Osteocyte (in vitro differentiated cells): ENCODE data around the gene BCL7B. TPM values are rescaled to one million over a fixed set of nuclear protein-coding genes. Genes with fewer than 3 reads are reported as not detected.
"Not testable (repeated sequence)": the region's sequence is repeated elsewhere in the genome, so short reads cannot be mapped to it uniquely, and the experiment has no call there.

ENCODE experiments used
- DNase-seq: peaks from one replicate; pipeline ENCODE4 v3.0.0; 2021; ENCODE audit warnings: mixed read lengths; ENCODE audit not compliant: unreplicated experiment; ENCODE audit errors: extremely low spot score
- H3K27ac Mint-ChIP-seq: one replicate; pipeline ENCODE4 v1.8.0; 2021; ENCODE audit warnings: mild to moderate bottlenecking, mixed read lengths; ENCODE audit not compliant: unreplicated experiment
- H3K27me3 Mint-ChIP-seq: one replicate; pipeline ENCODE4 v1.8.0; 2021; ENCODE audit warnings: mixed read lengths; ENCODE audit not compliant: unreplicated experiment
- H3K36me3 Mint-ChIP-seq: one replicate; pipeline ENCODE4 v1.8.0; 2021; ENCODE audit warnings: mixed read lengths; ENCODE audit not compliant: unreplicated experiment
- H3K4me1 Mint-ChIP-seq: one replicate; pipeline ENCODE4 v1.8.0; 2021; ENCODE audit warnings: mixed read lengths; ENCODE audit not compliant: unreplicated experiment
- H3K4me3 Mint-ChIP-seq: one replicate; pipeline ENCODE4 v1.8.0; 2021; ENCODE audit warnings: mild to moderate bottlenecking, moderate library complexity, mixed read lengths; ENCODE audit not compliant: unreplicated experiment
- H3K9me3 Mint-ChIP-seq: one replicate; pipeline ENCODE4 v1.8.0; 2021; ENCODE audit warnings: mixed read lengths; ENCODE audit not compliant: unreplicated experiment
- CTCF ChIP-seq: fragments of 200-600 bp; sonication (generic); IDR thresholded peaks from 2 replicates; pipeline ENCODE4 v1.5.0; 2021; ENCODE audit warnings: antibody characterized with exemption, mild to moderate bottlenecking, moderate library complexity
- total RNA-seq: library from RNA; stranded (reverse); gene quantifications from 2 replicates; pipeline ENCODE4 v1.2.1, GENCODE V29; 2021

The BCL7B gene
- total RNA-seq, 1 donor from 2014 or later = 41.8 TPM

GRCh38 chr7:73555411-73555982, 2.0 kb downstream of the BCL7B start:
- no peak for DNase-seq
- no peaks in the 10 kb centered on the region for H3K9me3 Mint-ChIP-seq
- H3K4me3 Mint-ChIP-seq = peak overlapping the region; percentile 80

GRCh38 chr7:73550093-73550492, 7.4 kb downstream of the BCL7B start:
- H3K9me3 Mint-ChIP-seq, H3K27me3 Mint-ChIP-seq, H3K4me1 Mint-ChIP-seq, DNase-seq, H3K27ac Mint-ChIP-seq, H3K4me3 Mint-ChIP-seq: not testable (repeated sequence)
- H3K36me3 Mint-ChIP-seq = peaks cover 20% of the 10 kb centered on the region

More at GRCh38 chr7:73555411-73555982, 2.0 kb downstream of the BCL7B start:
- Mint-ChIP-seq H3K4me1 (peaks cover 33% of the 10 kb centered on the region), H3K27ac (peak overlapping the region; percentile 79), H3K36me3 (peaks cover 7% of the 10 kb centered on the region), H3K27me3 (no peaks in the 10 kb centered on the region)
- TF ChIP-seq CTCF = no peak

GRCh38 chr7:73549176-73549575, 8.3 kb downstream of the BCL7B start:
- no peaks in the 10 kb centered on the region for H3K4me1 Mint-ChIP-seq
- H3K36me3 Mint-ChIP-seq = peaks cover 20% of the 10 kb centered on the region
- H3K27ac Mint-ChIP-seq = no peak overlapping the region
- no peak for TF ChIP-seq CTCF
- no peak for DNase-seq
- no peak overlapping the region for H3K4me3 Mint-ChIP-seq
- H3K9me3 Mint-ChIP-seq = no peaks in the 10 kb centered on the region
- H3K27me3 Mint-ChIP-seq = no peaks in the 10 kb centered on the region

- H3K27ac Mint-ChIP-seq = no peak overlapping the region
- no peaks in the 10 kb centered on the region for H3K27me3 Mint-ChIP-seq
- H3K9me3 Mint-ChIP-seq = no peaks in the 10 kb centered on the region
- H3K4me3 Mint-ChIP-seq = no peak overlapping the region
- H3K4me1 Mint-ChIP-seq = no peaks in the 10 kb centered on the region
- peaks cover 27% of the 10 kb centered on the region for H3K36me3 Mint-ChIP-seq
- no peak for TF ChIP-seq CTCF
- DNase-seq = no peak
Measured at GRCh38 chr7:73547841-73548240, 9.6 kb downstream of the BCL7B start.

- no peaks in the 10 kb centered on the region for H3K27me3 Mint-ChIP-seq
- DNase-seq = no peak
- H3K36me3 Mint-ChIP-seq = peaks cover 39% of the 10 kb centered on the region
- no peak overlapping the region for H3K4me3 Mint-ChIP-seq
- no peaks in the 10 kb centered on the region for H3K9me3 Mint-ChIP-seq
- H3K27ac Mint-ChIP-seq = no peak overlapping the region
- no peak for TF ChIP-seq CTCF
- no peaks in the 10 kb centered on the region for H3K4me1 Mint-ChIP-seq
Measured at GRCh38 chr7:73544678-73545077, 12.8 kb downstream of the BCL7B start.

- TF ChIP-seq CTCF = no peak
- Mint-ChIP-seq H3K27me3 (no peaks in the 10 kb centered on the region), H3K4me3 (no peak overlapping the region), H3K27ac (no peak overlapping the region), H3K36me3 (peaks cover 53% of the 10 kb centered on the region), H3K9me3 (no peaks in the 10 kb centered on the region), H3K4me1 (no peaks in the 10 kb centered on the region)
- DNase-seq = no peak
Measured at GRCh38 chr7:73541722-73542121, 15.8 kb downstream of the BCL7B start.
